Measurements from ENCODE around the gene DDX25.

DNA sequence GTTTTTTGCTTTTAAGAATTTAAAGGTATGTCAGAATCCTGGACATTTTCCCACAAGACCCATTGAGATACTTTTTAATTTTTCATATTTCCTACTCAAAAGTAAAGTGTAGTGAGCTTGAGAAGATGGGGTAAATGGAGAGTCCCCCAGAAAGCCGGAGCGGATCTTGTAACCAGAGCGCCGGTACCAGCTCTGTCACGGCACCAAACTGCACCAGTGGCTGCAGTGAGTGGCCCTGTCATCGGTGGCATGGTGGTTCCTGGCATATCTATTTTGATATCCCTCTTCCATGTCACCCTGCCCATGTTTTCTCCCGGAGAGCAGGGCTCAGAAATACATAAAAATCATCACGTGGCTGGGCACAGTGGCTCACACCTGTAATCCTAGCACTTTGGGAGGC, 19.3 kb downstream of the DDX25 start:
- no peak for TF ChIP-seq EP300 (IDR thresholded peaks at IDR 0.05; ENCODE audit: low read length)
- TF ChIP-seq TCF7L2 (IDR thresholded peaks at IDR 0.05; ENCODE audit: low read depth, low read length), result no peak
- TF ChIP-seq STAT6 (CRISPR knock-in tag; IDR thresholded peaks at IDR 0.05), result no peak
- no peak for TF ChIP-seq ZNF274 (IDR thresholded peaks at IDR 0.05; ENCODE audit: borderline replicate concordance, low read depth, low read length)
- TF ChIP-seq, protein P1, sequence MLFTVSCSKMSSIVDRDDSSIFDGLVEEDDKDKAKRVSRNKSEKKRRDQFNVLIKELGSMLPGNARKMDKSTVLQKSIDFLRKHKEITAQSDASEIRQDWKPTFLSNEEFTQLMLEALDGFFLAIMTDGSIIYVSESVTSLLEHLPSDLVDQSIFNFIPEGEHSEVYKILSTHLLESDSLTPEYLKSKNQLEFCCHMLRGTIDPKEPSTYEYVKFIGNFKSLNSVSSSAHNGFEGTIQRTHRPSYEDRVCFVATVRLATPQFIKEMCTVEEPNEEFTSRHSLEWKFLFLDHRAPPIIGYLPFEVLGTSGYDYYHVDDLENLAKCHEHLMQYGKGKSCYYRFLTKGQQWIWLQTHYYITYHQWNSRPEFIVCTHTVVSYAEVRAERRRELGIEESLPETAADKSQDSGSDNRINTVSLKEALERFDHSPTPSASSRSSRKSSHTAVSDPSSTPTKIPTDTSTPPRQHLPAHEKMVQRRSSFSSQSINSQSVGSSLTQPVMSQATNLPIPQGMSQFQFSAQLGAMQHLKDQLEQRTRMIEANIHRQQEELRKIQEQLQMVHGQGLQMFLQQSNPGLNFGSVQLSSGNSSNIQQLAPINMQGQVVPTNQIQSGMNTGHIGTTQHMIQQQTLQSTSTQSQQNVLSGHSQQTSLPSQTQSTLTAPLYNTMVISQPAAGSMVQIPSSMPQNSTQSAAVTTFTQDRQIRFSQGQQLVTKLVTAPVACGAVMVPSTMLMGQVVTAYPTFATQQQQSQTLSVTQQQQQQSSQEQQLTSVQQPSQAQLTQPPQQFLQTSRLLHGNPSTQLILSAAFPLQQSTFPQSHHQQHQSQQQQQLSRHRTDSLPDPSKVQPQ (CRISPR knock-in tag; IDR thresholded peaks at IDR 0.05; ENCODE audit: borderline replicate concordance), result no peak
- no peak for TF ChIP-seq ZNF583 (CRISPR knock-in tag; IDR thresholded peaks at IDR 0.05)
- TF ChIP-seq NFYB (IDR thresholded peaks at IDR 0.05; ENCODE audit: extremely low read depth, insufficient read length), result no peak
- TF ChIP-seq NR2F6 (CRISPR knock-in tag; IDR thresholded peaks at IDR 0.05), result no peak

Data from K562 (cell line).